HepG2 (cell line): Measurements from ENCODE around the gene ACVR2A. TPM values are rescaled to one million over a fixed set of nuclear protein-coding genes. Genes with fewer than 3 reads are reported as not detected.

Experiments used
- KDM2A ChIP-seq: sonication (generic); formaldehyde crosslinking; IDR thresholded peaks from 2 replicates; pipeline ENCODE4 v1.4.0; 2020; ENCODE audit warnings: low read depth, missing genetic modification reagents, borderline replicate concordance
- MAFF ChIP-seq: IDR thresholded peaks from 2 replicates; pipeline ENCODE4 v1.6.1; 2011; ENCODE audit warnings: low read depth, low read length, improper control_type of control experiment
- PHF5A ChIP-seq: IDR thresholded peaks from one replicate; pipeline ENCODE4 v1.6.1; 2018; ENCODE audit warnings: low read depth, missing genetic modification reagents; ENCODE audit not compliant: unreplicated experiment
- RBM22 ChIP-seq: fragments of 200-400 bp; formaldehyde crosslinking; optimal IDR thresholded peaks from 2 replicates; pipeline ENCODE3; 2017; ENCODE audit warnings: mild to moderate bottlenecking, low read length, moderate library complexity
- SP2 ChIP-seq: sonication (generic); formaldehyde crosslinking; IDR thresholded peaks from 2 replicates; pipeline ENCODE4 v1.5.1; 2020; ENCODE audit warnings: mild to moderate bottlenecking, missing genetic modification reagents
- SUZ12 ChIP-seq: fragments of 150-350 bp; IDR thresholded peaks from 2 replicates; pipeline ENCODE4 v1.6.1; 2014; ENCODE audit warnings: low read depth, low read length
- ZNF124 ChIP-seq: sonication (generic); formaldehyde crosslinking; IDR thresholded peaks from 2 replicates; pipeline ENCODE4 v1.4.0; 2020; ENCODE audit warnings: missing genetic modification reagents
- ZNF20 ChIP-seq: sonication (generic); formaldehyde crosslinking; IDR thresholded peaks from 2 replicates; pipeline ENCODE4 v1.4.0; 2020; ENCODE audit warnings: mild to moderate bottlenecking, moderate library complexity, missing genetic modification reagents
- ZNF678 ChIP-seq: sonication (generic); formaldehyde crosslinking; IDR thresholded peaks from 2 replicates; pipeline ENCODE4 v1.4.0; 2020; ENCODE audit warnings: mild to moderate bottlenecking, missing genetic modification reagents
- ZNF780A ChIP-seq: sonication (generic); formaldehyde crosslinking; IDR thresholded peaks from 2 replicates; pipeline ENCODE4 v1.8.0; 2022; ENCODE audit warnings: mild to moderate bottlenecking, missing genetic modification reagents, moderate library complexity
- polyA plus RNA-seq, 8 experiments: library from polyadenylated mRNA; depleted of rRNA in 3 of 8; stranded (reverse) in 7 of 8; unstranded in 1 of 8; fragments of >200 nt; fragmentation: Illumina TruSeq in 4 of 8; extraction: Trizol in 4 of 8; gene quantifications; 2 replicates each; pipeline versions ENCODE4 v1.2.1 to v1.2.3, GENCODE V29; 2011 to 2016; ENCODE audit warnings: low read depth in 4 of 8, missing spikeins in 1 of 8, mixed read lengths in 1 of 8; ENCODE audit not compliant: insufficient read depth in 1 of 8
- total RNA-seq, 5 experiments: library from RNA; depleted of rRNA; stranded (reverse); fragments of >200 nt; fragmentation: Illumina TruSeq; extraction: Trizol; gene quantifications; 2 replicates each; pipeline ENCODE4 v1.2.3, GENCODE V29; 2016; ENCODE audit warnings: low read depth in 1 of 5
- TF ChIP-seq, protein P1 (sequence below): sonication (generic); formaldehyde crosslinking; IDR thresholded peaks from 2 replicates; pipeline ENCODE4 v1.4.0; 2020; ENCODE audit warnings: missing genetic modification reagents
- TF ChIP-seq, protein P2 (sequence below): IDR thresholded peaks from 2 replicates; pipeline ENCODE4 v1.6.1; 2016; ENCODE audit warnings: low read depth, missing genetic modification reagents, missing compliant biosample characterization
- TF ChIP-seq, protein P3 (sequence below): fragments of 450-650 bp; IDR thresholded peaks from 2 replicates; pipeline ENCODE4 v1.6.1; 2017; ENCODE audit warnings: mild to moderate bottlenecking

Gene ACVR2A
- total and polyA plus RNA-seq, 2 of the 13 experiments (the other 11 are each of a cell fraction or from before 2014, with no cell fraction given), result 8.3 to 18.0 TPM

DNA sequence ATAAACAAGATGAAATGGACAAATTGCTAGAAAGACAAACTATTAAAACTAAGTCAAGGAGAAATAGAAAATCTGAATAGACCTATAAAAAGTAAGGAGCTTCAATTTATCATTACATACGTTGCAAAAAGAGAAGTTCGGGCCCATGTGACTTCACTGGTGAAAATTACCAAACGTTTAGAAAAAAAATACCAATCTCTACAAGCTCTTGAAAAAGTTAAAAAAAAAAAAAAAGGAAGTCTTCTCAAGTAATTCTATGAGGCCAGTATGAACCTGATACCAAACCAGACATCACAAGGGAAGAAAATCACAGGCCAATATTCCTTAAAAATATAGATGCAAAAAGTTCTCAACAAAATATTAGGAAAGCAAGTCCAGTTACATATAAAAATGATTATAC is 20.2 kb upstream of the ACVR2A start (continued):
- TF ChIP-seq, protein P1, sequence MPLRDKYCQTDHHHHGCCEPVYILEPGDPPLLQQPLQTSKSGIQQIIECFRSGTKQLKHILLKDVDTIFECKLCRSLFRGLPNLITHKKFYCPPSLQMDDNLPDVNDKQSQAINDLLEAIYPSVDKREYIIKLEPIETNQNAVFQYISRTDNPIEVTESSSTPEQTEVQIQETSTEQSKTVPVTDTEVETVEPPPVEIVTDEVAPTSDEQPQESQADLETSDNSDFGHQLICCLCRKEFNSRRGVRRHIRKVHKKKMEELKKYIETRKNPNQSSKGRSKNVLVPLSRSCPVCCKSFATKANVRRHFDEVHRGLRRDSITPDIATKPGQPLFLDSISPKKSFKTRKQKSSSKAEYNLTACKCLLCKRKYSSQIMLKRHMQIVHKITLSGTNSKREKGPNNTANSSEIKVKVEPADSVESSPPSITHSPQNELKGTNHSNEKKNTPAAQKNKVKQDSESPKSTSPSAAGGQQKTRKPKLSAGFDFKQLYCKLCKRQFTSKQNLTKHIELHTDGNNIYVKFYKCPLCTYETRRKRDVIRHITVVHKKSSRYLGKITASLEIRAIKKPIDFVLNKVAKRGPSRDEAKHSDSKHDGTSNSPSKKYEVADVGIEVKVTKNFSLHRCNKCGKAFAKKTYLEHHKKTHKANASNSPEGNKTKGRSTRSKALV (CRISPR knock-in tag), result no peak
- TF ChIP-seq SUZ12 (no peak), RBM22 (no peak), ZNF124 (CRISPR knock-in tag) (no peak), ZNF780A (CRISPR knock-in tag) (no peak), KDM2A (CRISPR knock-in tag) (no peak), MAFF (no peak), ZNF678 (CRISPR knock-in tag) (no peak), ZNF20 (CRISPR knock-in tag) (no peak), PHF5A (no peak), SP2 (CRISPR knock-in tag) (no peak)
- TF ChIP-seq, protein P2, sequence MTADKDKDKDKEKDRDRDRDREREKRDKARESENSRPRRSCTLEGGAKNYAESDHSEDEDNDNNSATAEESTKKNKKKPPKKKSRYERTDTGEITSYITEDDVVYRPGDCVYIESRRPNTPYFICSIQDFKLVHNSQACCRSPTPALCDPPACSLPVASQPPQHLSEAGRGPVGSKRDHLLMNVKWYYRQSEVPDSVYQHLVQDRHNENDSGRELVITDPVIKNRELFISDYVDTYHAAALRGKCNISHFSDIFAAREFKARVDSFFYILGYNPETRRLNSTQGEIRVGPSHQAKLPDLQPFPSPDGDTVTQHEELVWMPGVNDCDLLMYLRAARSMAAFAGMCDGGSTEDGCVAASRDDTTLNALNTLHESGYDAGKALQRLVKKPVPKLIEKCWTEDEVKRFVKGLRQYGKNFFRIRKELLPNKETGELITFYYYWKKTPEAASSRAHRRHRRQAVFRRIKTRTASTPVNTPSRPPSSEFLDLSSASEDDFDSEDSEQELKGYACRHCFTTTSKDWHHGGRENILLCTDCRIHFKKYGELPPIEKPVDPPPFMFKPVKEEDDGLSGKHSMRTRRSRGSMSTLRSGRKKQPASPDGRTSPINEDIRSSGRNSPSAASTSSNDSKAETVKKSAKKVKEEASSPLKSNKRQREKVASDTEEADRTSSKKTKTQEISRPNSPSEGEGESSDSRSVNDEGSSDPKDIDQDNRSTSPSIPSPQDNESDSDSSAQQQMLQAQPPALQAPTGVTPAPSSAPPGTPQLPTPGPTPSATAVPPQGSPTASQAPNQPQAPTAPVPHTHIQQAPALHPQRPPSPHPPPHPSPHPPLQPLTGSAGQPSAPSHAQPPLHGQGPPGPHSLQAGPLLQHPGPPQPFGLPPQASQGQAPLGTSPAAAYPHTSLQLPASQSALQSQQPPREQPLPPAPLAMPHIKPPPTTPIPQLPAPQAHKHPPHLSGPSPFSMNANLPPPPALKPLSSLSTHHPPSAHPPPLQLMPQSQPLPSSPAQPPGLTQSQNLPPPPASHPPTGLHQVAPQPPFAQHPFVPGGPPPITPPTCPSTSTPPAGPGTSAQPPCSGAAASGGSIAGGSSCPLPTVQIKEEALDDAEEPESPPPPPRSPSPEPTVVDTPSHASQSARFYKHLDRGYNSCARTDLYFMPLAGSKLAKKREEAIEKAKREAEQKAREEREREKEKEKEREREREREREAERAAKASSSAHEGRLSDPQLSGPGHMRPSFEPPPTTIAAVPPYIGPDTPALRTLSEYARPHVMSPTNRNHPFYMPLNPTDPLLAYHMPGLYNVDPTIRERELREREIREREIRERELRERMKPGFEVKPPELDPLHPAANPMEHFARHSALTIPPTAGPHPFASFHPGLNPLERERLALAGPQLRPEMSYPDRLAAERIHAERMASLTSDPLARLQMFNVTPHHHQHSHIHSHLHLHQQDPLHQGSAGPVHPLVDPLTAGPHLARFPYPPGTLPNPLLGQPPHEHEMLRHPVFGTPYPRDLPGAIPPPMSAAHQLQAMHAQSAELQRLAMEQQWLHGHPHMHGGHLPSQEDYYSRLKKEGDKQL (CRISPR knock-in tag), result no peak
- TF ChIP-seq, protein P3, sequence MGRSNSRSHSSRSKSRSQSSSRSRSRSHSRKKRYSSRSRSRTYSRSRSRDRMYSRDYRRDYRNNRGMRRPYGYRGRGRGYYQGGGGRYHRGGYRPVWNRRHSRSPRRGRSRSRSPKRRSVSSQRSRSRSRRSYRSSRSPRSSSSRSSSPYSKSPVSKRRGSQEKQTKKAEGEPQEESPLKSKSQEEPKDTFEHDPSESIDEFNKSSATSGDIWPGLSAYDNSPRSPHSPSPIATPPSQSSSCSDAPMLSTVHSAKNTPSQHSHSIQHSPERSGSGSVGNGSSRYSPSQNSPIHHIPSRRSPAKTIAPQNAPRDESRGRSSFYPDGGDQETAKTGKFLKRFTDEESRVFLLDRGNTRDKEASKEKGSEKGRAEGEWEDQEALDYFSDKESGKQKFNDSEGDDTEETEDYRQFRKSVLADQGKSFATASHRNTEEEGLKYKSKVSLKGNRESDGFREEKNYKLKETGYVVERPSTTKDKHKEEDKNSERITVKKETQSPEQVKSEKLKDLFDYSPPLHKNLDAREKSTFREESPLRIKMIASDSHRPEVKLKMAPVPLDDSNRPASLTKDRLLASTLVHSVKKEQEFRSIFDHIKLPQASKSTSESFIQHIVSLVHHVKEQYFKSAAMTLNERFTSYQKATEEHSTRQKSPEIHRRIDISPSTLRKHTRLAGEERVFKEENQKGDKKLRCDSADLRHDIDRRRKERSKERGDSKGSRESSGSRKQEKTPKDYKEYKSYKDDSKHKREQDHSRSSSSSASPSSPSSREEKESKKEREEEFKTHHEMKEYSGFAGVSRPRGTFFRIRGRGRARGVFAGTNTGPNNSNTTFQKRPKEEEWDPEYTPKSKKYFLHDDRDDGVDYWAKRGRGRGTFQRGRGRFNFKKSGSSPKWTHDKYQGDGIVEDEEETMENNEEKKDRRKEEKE, result no peak
